ENCODE results near the gene PADI1.

PADI1 gene

GRCh38 chr1:17165823-17166222, 39.1 kb upstream of the PADI1 start:
- Histone ChIP-seq H3K27ac (ENCODE audit: low read depth, low read length) (no peak overlapping the region), H3K4me3 (ENCODE audit: low read depth, low read length) (no peak overlapping the region), H3K4me1 (ENCODE audit: control insufficient read depth, insufficient read depth, low read length, unreplicated experiment) (peaks cover 30% of the 10 kb centered on the region), H3K27me3 (ENCODE audit: insufficient read depth, low read length) (no peaks in the 10 kb centered on the region), H3K36me3 (ENCODE audit: insufficient read depth, low read length) (no peaks in the 10 kb centered on the region), H3K79me2 (ENCODE audit: control insufficient read depth, insufficient read depth, low read length, unreplicated experiment) (no peaks in the 10 kb centered on the region), H2AFZ (ENCODE audit: low read length, unreplicated experiment) (no peak overlapping the region)

DNA sequence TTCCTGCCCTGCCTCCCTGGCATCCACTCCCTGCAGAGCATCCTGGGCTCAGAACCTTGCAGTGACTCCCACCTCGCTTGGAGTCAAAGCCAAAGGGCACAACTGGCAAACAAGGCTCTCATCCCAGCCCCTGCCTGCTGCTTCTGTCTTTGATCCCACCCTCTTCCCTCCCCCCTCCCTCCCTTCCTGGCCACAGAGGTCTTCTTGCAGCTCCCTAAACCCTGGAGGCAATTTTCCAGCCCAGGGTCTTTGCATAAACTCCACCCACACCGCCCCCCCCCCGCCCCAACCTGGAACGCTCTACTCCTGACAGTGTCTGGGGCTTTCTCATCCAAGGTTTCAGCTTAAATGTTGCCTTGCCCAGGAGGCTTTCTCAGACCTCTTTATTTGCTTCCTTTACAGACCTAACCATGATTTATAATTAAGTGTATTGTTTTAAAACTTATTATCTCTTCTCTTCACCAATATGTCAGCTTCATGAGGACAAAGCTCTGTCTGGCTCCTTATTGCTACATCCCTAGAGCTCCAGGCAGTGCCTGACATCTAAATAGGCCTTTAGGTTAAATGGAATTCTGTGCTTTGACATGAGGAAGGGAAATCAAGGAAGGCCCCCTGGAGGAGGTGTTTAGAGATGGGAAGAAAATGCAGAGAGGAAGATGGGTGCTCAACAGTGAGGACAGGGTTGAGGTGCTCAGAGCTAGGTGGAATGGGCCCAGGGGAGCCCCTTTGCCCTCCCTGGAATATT, 37.7 kb upstream of the PADI1 start:
- Histone ChIP-seq H3K4me3 (ENCODE audit: low read depth, low read length) (no peak overlapping the region), H3K4me1 (ENCODE audit: control insufficient read depth, insufficient read depth, low read length, unreplicated experiment) (peaks cover 35% of the 10 kb centered on the region), H3K36me3 (ENCODE audit: insufficient read depth, low read length) (no peaks in the 10 kb centered on the region), H2AFZ (ENCODE audit: low read length, unreplicated experiment) (no peak overlapping the region), H3K27me3 (ENCODE audit: insufficient read depth, low read length) (no peaks in the 10 kb centered on the region), H3K27ac (ENCODE audit: low read depth, low read length) (peak overlapping the region; percentile 96), H3K79me2 (ENCODE audit: control insufficient read depth, insufficient read depth, low read length, unreplicated experiment) (no peaks in the 10 kb centered on the region)

DNA sequence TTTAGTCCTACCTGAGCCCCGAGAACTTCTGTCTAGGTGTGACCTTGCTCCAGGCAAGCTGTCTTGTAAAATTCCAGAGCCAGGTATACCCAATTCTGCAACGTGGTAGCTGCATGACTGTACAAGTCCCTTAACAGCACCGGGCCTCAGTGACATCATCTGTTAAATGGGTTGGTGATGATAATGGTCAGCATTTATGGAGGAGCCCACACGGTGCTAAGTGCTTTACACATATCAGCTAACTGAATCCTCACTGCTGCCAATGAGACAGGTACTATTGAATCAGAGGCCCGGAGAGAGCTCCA, 37.2 kb upstream of the PADI1 start:
- H3K79me2 ChIP-seq (ENCODE audit: control insufficient read depth, insufficient read depth, low read length, unreplicated experiment): no peaks in the 10 kb centered on the region
- H3K4me1 ChIP-seq (ENCODE audit: control insufficient read depth, insufficient read depth, low read length, unreplicated experiment): peaks cover 35% of the 10 kb centered on the region
- H3K27me3 ChIP-seq (ENCODE audit: insufficient read depth, low read length): no peaks in the 10 kb centered on the region
- H3K4me3 ChIP-seq (ENCODE audit: low read depth, low read length): no peak overlapping the region
- no peaks in the 10 kb centered on the region for H3K36me3 ChIP-seq (ENCODE audit: insufficient read depth, low read length)
- no peak overlapping the region for H2AFZ ChIP-seq (ENCODE audit: low read length, unreplicated experiment)
- peak overlapping the region; percentile 96 for H3K27ac ChIP-seq (ENCODE audit: low read depth, low read length)

DNA sequence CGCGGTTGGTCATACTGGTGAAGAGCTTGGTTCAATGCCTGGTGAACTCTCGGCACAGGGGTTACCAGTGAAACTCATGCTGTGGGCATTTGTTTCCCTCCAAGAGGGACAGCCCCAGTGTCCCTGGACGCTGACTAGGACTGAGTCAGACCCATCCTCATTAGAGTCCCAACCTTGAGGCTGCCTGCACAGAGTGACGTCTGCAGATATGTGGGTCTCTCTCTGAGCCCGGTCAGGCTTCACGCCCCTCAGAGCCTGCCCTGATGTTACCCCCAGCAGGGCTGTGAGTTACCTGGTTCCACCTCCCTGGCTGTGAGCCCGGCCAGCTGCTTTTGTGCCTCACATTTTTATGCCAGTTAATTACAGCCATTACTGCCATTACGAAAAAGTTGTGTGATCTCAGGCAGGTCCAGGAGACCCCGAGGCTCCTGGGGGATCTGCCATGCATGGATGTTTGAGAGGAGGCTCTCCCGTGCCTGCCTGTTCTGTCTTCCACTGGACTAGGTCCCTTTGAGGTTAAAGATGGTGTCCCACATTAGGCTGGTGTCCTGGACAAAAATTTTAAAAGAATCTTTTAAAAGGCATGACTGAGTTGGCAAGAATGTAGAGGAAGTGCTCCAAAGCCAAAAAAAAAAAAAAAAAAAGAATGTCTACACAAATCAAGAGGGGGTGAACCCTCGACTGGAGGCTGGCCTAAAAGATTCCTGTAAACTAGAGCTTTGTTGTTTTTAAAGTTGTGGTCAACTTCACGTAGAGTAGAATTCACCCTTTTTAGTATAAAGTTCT, 36.6 kb upstream of the PADI1 start:
- Histone ChIP-seq H3K79me2 (ENCODE audit: control insufficient read depth, insufficient read depth, low read length, unreplicated experiment) (no peaks in the 10 kb centered on the region), H3K4me1 (ENCODE audit: control insufficient read depth, insufficient read depth, low read length, unreplicated experiment) (peaks cover 35% of the 10 kb centered on the region), H2AFZ (ENCODE audit: low read length, unreplicated experiment) (peak overlapping the region; percentile 4), H3K27ac (ENCODE audit: low read depth, low read length) (peak overlapping the region; percentile 96), H3K36me3 (ENCODE audit: insufficient read depth, low read length) (no peaks in the 10 kb centered on the region), H3K27me3 (ENCODE audit: insufficient read depth, low read length) (no peaks in the 10 kb centered on the region), H3K4me3 (ENCODE audit: low read depth, low read length) (peak overlapping the region; percentile 47)

DNA sequence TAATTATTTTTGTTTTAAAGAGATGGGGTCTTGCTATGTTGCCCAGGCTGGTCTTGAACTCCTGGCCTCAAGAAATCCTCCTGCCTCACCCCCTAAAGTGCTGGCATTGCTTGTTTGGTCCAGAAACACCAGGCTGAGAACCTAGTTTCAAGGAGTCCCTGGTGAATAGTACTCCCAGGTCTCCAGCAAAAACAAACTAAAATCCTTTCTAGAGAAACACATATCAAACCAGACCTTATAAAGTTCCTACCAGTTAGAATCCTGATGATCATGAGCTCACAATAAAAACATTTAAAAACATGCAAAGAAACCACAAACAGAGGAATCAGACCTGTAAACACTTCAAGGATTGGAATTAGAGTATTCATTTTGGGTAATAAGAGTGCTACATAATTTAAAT, 34.4 kb upstream of the PADI1 start:
- H3K4me3 ChIP-seq (ENCODE audit: low read depth, low read length): no peak overlapping the region
- H3K4me1 ChIP-seq (ENCODE audit: control insufficient read depth, insufficient read depth, low read length, unreplicated experiment): peaks cover 35% of the 10 kb centered on the region
- no peaks in the 10 kb centered on the region for H3K27me3 ChIP-seq (ENCODE audit: insufficient read depth, low read length)
- H3K27ac ChIP-seq (ENCODE audit: low read depth, low read length): peak overlapping the region; percentile 42
- H2AFZ ChIP-seq (ENCODE audit: low read length, unreplicated experiment): no peak overlapping the region
- no peaks in the 10 kb centered on the region for H3K36me3 ChIP-seq (ENCODE audit: insufficient read depth, low read length)
- H3K79me2 ChIP-seq (ENCODE audit: control insufficient read depth, insufficient read depth, low read length, unreplicated experiment): no peaks in the 10 kb centered on the region

DNA sequence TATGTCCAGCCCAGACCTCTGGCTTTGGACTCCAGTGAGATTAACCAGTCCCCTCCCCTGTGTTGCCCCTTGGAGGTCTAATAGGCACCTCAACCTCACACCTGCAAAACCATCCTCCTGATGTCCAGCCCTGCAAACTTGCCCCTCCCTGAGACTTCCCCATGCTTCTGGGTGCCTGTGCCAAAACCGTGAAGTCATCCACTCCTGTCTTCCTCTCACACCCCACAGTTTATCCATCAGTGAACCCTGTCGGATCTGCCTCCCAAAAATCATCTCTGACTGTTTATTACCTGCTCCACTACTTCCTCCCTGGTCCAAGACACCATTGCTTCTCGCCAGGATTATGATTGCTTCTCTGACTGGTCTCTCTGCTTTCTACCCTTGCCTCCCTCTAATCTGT, 31.7 kb upstream of the PADI1 start:
- Histone ChIP-seq H3K27ac (ENCODE audit: low read depth, low read length) (no peak overlapping the region), H3K79me2 (ENCODE audit: control insufficient read depth, insufficient read depth, low read length, unreplicated experiment) (no peaks in the 10 kb centered on the region), H3K4me1 (ENCODE audit: control insufficient read depth, insufficient read depth, low read length, unreplicated experiment) (peaks cover 26% of the 10 kb centered on the region), H3K27me3 (ENCODE audit: insufficient read depth, low read length) (no peaks in the 10 kb centered on the region), H3K36me3 (ENCODE audit: insufficient read depth, low read length) (no peaks in the 10 kb centered on the region), H3K4me3 (ENCODE audit: low read depth, low read length) (no peak overlapping the region), H2AFZ (ENCODE audit: low read length, unreplicated experiment) (no peak overlapping the region)

GRCh38 chr1:17176306-17177061, 28.4 kb upstream of the PADI1 start:
- Histone ChIP-seq H3K27me3 (ENCODE audit: insufficient read depth, low read length) (no peaks in the 10 kb centered on the region), H3K4me3 (ENCODE audit: low read depth, low read length) (no peak overlapping the region), H3K79me2 (ENCODE audit: control insufficient read depth, insufficient read depth, low read length, unreplicated experiment) (no peaks in the 10 kb centered on the region), H2AFZ (ENCODE audit: low read length, unreplicated experiment) (no peak overlapping the region), H3K27ac (ENCODE audit: low read depth, low read length) (no peak overlapping the region), H3K4me1 (ENCODE audit: control insufficient read depth, insufficient read depth, low read length, unreplicated experiment) (no peaks in the 10 kb centered on the region), H3K36me3 (ENCODE audit: insufficient read depth, low read length) (no peaks in the 10 kb centered on the region)

DNA sequence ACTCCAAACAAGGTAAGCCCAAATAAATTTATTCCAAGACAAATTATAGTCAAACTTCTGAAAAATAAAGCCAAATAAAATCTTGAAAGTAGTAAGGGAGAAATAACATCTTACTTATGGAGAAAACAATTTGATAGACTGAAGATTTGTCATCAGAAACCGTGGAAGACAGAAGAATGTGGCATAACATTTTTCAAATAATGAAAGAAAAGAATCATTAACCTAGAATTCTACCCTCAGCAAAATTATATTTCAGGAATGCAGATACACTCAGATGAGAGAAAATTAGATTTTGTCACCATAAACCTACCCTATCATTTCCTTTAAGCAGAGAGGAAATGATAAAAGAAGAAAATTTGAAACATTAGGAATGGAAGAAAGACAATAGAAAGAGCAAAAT, 27.3 kb upstream of the PADI1 start:
- Histone ChIP-seq H3K4me1 (ENCODE audit: control insufficient read depth, insufficient read depth, low read length, unreplicated experiment) (no peaks in the 10 kb centered on the region), H3K79me2 (ENCODE audit: control insufficient read depth, insufficient read depth, low read length, unreplicated experiment) (no peaks in the 10 kb centered on the region), H3K36me3 (ENCODE audit: insufficient read depth, low read length) (no peaks in the 10 kb centered on the region), H3K27me3 (ENCODE audit: insufficient read depth, low read length) (no peaks in the 10 kb centered on the region), H3K27ac (ENCODE audit: low read depth, low read length) (no peak overlapping the region), H3K4me3 (ENCODE audit: low read depth, low read length) (no peak overlapping the region), H2AFZ (ENCODE audit: low read length, unreplicated experiment) (no peak overlapping the region)

GRCh38 chr1:17181781-17182464, 23.0 kb upstream of the PADI1 start:
- no peaks in the 10 kb centered on the region for H3K79me2 ChIP-seq (ENCODE audit: control insufficient read depth, insufficient read depth, low read length, unreplicated experiment)
- H3K36me3 ChIP-seq (ENCODE audit: insufficient read depth, low read length): no peaks in the 10 kb centered on the region
- no peak overlapping the region for H2AFZ ChIP-seq (ENCODE audit: low read length, unreplicated experiment)
- H3K27ac ChIP-seq (ENCODE audit: low read depth, low read length): no peak overlapping the region
- H3K4me1 ChIP-seq (ENCODE audit: control insufficient read depth, insufficient read depth, low read length, unreplicated experiment): peaks cover 6% of the 10 kb centered on the region
- no peak overlapping the region for H3K4me3 ChIP-seq (ENCODE audit: low read depth, low read length)
- no peaks in the 10 kb centered on the region for H3K27me3 ChIP-seq (ENCODE audit: insufficient read depth, low read length)

DNA sequence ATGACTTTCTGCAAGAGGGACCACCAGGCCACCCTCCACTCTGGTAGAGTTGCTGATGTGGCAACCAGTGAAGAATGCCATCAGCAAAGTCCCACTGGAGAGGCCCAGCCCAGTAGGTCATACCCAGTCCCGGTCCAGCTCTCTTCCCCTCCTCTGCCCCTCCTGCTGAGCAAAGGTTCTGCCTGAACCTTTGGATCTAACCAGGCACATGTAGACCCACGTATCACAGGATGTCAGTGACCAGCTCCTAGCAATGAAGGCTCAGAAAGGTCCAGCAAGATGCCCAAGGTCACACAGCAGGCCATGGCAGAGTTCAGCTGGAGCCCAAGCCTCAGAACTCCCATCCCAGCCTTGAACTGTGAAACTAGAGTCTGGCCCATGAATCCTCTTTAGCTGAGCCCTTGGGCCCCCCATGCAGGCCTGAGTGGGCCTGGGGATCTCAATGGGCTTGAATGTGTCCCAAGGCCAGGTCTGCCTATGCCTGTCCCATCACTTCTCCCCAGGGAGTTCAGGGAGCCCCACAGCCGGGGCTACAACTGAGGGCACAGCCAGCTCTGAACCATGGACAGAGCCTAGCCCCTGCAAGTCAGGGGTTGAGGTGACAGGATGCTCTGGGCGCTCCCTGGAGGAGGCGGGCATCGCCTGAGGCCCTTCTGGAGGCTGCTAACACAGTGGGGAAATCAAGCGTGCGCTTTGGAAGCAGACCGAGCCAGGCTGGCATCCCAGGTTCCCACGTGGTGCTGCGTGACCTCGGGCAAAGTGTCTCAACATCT, 21.4 kb upstream of the PADI1 start:
- H3K79me2 ChIP-seq (ENCODE audit: control insufficient read depth, insufficient read depth, low read length, unreplicated experiment): no peaks in the 10 kb centered on the region
- no peak overlapping the region for H3K4me3 ChIP-seq (ENCODE audit: low read depth, low read length)
- H3K27me3 ChIP-seq (ENCODE audit: insufficient read depth, low read length): no peaks in the 10 kb centered on the region
- no peak overlapping the region for H3K27ac ChIP-seq (ENCODE audit: low read depth, low read length)
- H2AFZ ChIP-seq (ENCODE audit: low read length, unreplicated experiment): no peak overlapping the region
- peaks cover 6% of the 10 kb centered on the region for H3K4me1 ChIP-seq (ENCODE audit: control insufficient read depth, insufficient read depth, low read length, unreplicated experiment)
- no peaks in the 10 kb centered on the region for H3K36me3 ChIP-seq (ENCODE audit: insufficient read depth, low read length)

Measured in ACC112 (cell line).